Activated naive CD4-positive, alpha-beta T cell (primary cell): ENCODE measurements around the gene P3H3.

Source experiments
- DNase-seq, 4 experiments: peaks; one replicate each; lab custom pipeline; 2025; lab: John Stamatoyannopoulos, UW

Gene P3H3

GRCh38 chr12:6807170-6807569 lies 21.0 kb upstream of the P3H3 start:
- no peak for DNase-seq

GRCh38 chr12:6809056-6809455 lies 19.2 kb upstream of the P3H3 start:
- no peak for DNase-seq

- DNase-seq, result no peak
Observed at GRCh38 chr12:6810758-6811157, 17.4 kb upstream of the P3H3 start.

- no peak for DNase-seq
Observed at GRCh38 chr12:6813363-6813762, 14.8 kb upstream of the P3H3 start.

GRCh38 chr12:6816598-6816997 lies 11.6 kb upstream of the P3H3 start:
- no peak for DNase-seq

- DNase-seq, result no peak
Observed at GRCh38 chr12:6817098-6817497, 11.1 kb upstream of the P3H3 start.

GRCh38 chr12:6817662-6818157 lies 10.5 kb upstream of the P3H3 start:
- no peak for DNase-seq

GRCh38 chr12:6818222-6818621 lies 10.0 kb upstream of the P3H3 start:
- no peak for DNase-seq

GRCh38 chr12:6818645-6819044 lies 9.6 kb upstream of the P3H3 start:
- DNase-seq, result no peak

GRCh38 chr12:6819106-6820030 lies 8.8 kb upstream of the P3H3 start:
- no peak for DNase-seq

GRCh38 chr12:6820166-6820565 lies 8.0 kb upstream of the P3H3 start:
- no peak for DNase-seq

GRCh38 chr12:6821591-6822425 lies 6.4 kb upstream of the P3H3 start, which contains the start of gene GPR162:
TSS of gene GPR162 (plus strand) at chr12:6821821. CDS start at chr12:6823899, 2,078 bp downstream.
- DNase-seq, result no peak

GRCh38 chr12:6822426-6823135 lies 5.6 kb upstream of the P3H3 start:
- no peak for DNase-seq

GRCh38 chr12:6823182-6824084 lies 4.8 kb upstream of the P3H3 start:
- no peak for DNase-seq

- DNase-seq, result no peak
Observed at GRCh38 chr12:6824085-6824775, 4.0 kb upstream of the P3H3 start.

GRCh38 chr12:6824901-6825381 lies 3.3 kb upstream of the P3H3 start:
- DNase-seq, result no peak

- DNase-seq, result peak; percentile 65 to 80 (median 78)
Observed at GRCh38 chr12:6825398-6826124, 2.6 kb upstream of the P3H3 start.

- no peak for DNase-seq
Observed at GRCh38 chr12:6826125-6826733, 2.0 kb upstream of the P3H3 start.
